Motor neuron (in vitro differentiated cells): Measurements from ENCODE around the gene SRPRB. TPM values are rescaled to one million over a fixed set of nuclear protein-coding genes. Genes with fewer than 3 reads are reported as not detected.
"Not testable (repeated sequence)": the region's sequence is repeated elsewhere in the genome, so short reads cannot be mapped to it uniquely, and the experiment has no call there.

Source experiments
- ATAC-seq, 8 experiments: fragments of 200-7000 bp; cut with Tn5 transposase; replicated peaks in 6 of 8; 2 replicates each; pipeline ENCODE4 v1.8.0; 2021; ENCODE audit warnings: mild to moderate bottlenecking in 8 of 8, moderate library complexity in 8 of 8
- H3K27ac ChIP-seq, 2 donors: fragments of 250-450 bp; sonication (Bioruptor Pico); 2 replicates each; pipeline ENCODE4 v1.9.0; 2021; ENCODE audit warnings: antibody characterized with exemption in 2 of 2, mild to moderate bottlenecking in 2 of 2, moderate library complexity in 1 of 2
- H3K4me1 ChIP-seq, 2 donors: fragments of 250-450 bp; sonication (Bioruptor Pico); replicated peaks in 1 of 2; 2 replicates each; pipeline ENCODE4 v1.6.1; 2021; ENCODE audit warnings: antibody characterized with exemption in 2 of 2, mild to moderate bottlenecking in 2 of 2, moderate library complexity in 1 of 2
- H3K4me3 ChIP-seq, 5 donors: fragments of 250-450 bp; sonication (Bioruptor Pico); 2 replicates each; pipeline ENCODE4 v1.9.0; 2021; ENCODE audit warnings: antibody characterized with exemption in 5 of 5, mild to moderate bottlenecking in 5 of 5, moderate library complexity in 4 of 5
- WGBS, 10 experiments: fragments of 450-650 bp; shearing (Covaris generic); methylation state at CpG; one replicate each; pipeline ENCODE4 v1.0.0; 2022; 5-methylcytosine and 5-hydroxymethylcytosine counted together
- in situ Hi-C, 9 experiments: fragments of 400-800 bp; cut with MboI; loops; one replicate each; pipeline ENCODE4 v1.15.0; 2021; ENCODE audit warnings: low sequenced_read_pairs in 9 of 9, low pct_unique_long_range_greater_than_20kb in 2 of 9; ENCODE audit not compliant: unreplicated experiment in 9 of 9
- total RNA-seq, 8 experiments: library from RNA; unstranded; fragments of 300-600 nt; gene quantifications; 2 replicates each; pipeline versions ENCODE4 v1.2.3 to v1.2.4, GENCODE V29; 2022

The SRPRB gene
- total RNA-seq, 8 experiments from 2014 or later = 39.2 to 150 (median 62.6) TPM

- ATAC-seq = peak in 6 of 8 experiments; percentile 30 to 89 (median 57)
- Histone ChIP-seq H3K4me3 (no peak overlapping the region), H3K4me1 (peaks cover 0 to 5% of the 10 kb centered on the region in 2 donors), H3K27ac (no peak overlapping the region)
- in situ Hi-C loops = no loop called here
- 17 to 90% (median 71%) methylated on average over 1 to 4 of the region's 6 CpGs; no CpG with 5 or more reads in 2 of the 10 experiments for WGBS, 10 experiments
Observed at GRCh38 chr3:133763797-133764683, 41.6 kb upstream of the SRPRB start.

- no peak overlapping the region for H3K27ac ChIP-seq
- in situ Hi-C loops = no loop called here
- H3K4me3 ChIP-seq = no peak overlapping the region
- ATAC-seq = no peak
- peaks cover 0 to 5% of the 10 kb centered on the region in 2 donors for H3K4me1 ChIP-seq
Observed at GRCh38 chr3:133765256-133765655, 40.4 kb upstream of the SRPRB start.

GRCh38 chr3:133767607-133768006, 38.0 kb upstream of the SRPRB start:
- Histone ChIP-seq H3K4me1 (peaks cover 0 to 5% of the 10 kb centered on the region in 2 donors), H3K4me3 (no peak overlapping the region), H3K27ac (no peak overlapping the region)
- no peak for ATAC-seq
- in situ Hi-C loops = no loop called here
- WGBS, 10 experiments = 20 to 100% (median 88%) methylated on average over 1 of the region's 1 CpG; no CpG with 5 or more reads in 3 of the 10 experiments

- Histone ChIP-seq H3K27ac (no peak overlapping the region), H3K4me3 (no peak overlapping the region), H3K4me1 (peaks cover 0 to under 1% of the 10 kb centered on the region in 2 donors)
- WGBS, 10 experiments = 34 to 95% (median 67%) methylated on average over 1 to 3 of the region's 3 CpGs; no CpG with 5 or more reads in 1 of the 10 experiments
- ATAC-seq = no peak
- in situ Hi-C loops = no loop called here
Observed at GRCh38 chr3:133769536-133769935, 36.1 kb upstream of the SRPRB start.

- WGBS, 10 experiments = 58 to 100% (median 80%) methylated on average over 1 to 2 of the region's 3 CpGs; no CpG with 5 or more reads in 5 of the 10 experiments
- Histone ChIP-seq H3K27ac (no peak overlapping the region), H3K4me3 (no peak overlapping the region), H3K4me1 (no peaks in the 10 kb centered on the region)
- in situ Hi-C loops = no loop called here
- ATAC-seq = no peak
Observed at GRCh38 chr3:133773732-133774131, 31.9 kb upstream of the SRPRB start.

- in situ Hi-C loops = no loop called here
- Histone ChIP-seq H3K27ac (no peak overlapping the region), H3K4me1 (no peaks in the 10 kb centered on the region), H3K4me3 (no peak overlapping the region)
- WGBS, 10 experiments = 81 to 100% (median 93%) methylated on average over 1 to 9 of the region's 9 CpGs; no CpG with 5 or more reads in 4 of the 10 experiments
- no peak for ATAC-seq
Observed at GRCh38 chr3:133775309-133775708, 30.3 kb upstream of the SRPRB start.

- no peak for ATAC-seq
- H3K4me1 ChIP-seq = no peaks in the 10 kb centered on the region
- H3K4me3 ChIP-seq = no peak overlapping the region
- no peak overlapping the region for H3K27ac ChIP-seq
- in situ Hi-C loops = no loop called here
- 57 to 100% (median 85%) methylated on average over 2 to 5 of the region's 5 CpGs; no CpG with 5 or more reads in 1 of the 10 experiments for WGBS, 10 experiments
Observed at GRCh38 chr3:133775835-133776234, 29.8 kb upstream of the SRPRB start.

GRCh38 chr3:133776794-133777438, 28.7 kb upstream of the SRPRB start:
- no peaks in the 10 kb centered on the region for H3K4me1 ChIP-seq
- WGBS, 10 experiments = 40 to 100% (median 88%) methylated on average over 2 to 6 of the region's 7 CpGs
- no peak for ATAC-seq
- no peak overlapping the region for H3K27ac ChIP-seq
- in situ Hi-C loops = no loop called here
- H3K4me3 ChIP-seq = no peak overlapping the region

GRCh38 chr3:133777807-133778568, 27.6 kb upstream of the SRPRB start:
- no peaks in the 10 kb centered on the region for H3K4me1 ChIP-seq
- H3K27ac ChIP-seq = no peak overlapping the region
- H3K4me3 ChIP-seq = no peak overlapping the region
- in situ Hi-C loops = no loop called here
- 30 to 83% (median 70%) methylated on average over 1 to 5 of the region's 8 CpGs; no CpG with 5 or more reads in 3 of the 10 experiments for WGBS, 10 experiments
- no peak for ATAC-seq

- 0 to 100% (median 40%) methylated on average over 1 to 4 of the region's 4 CpGs; no CpG with 5 or more reads in 1 of the 10 experiments for WGBS, 10 experiments
- in situ Hi-C loops = no loop called here
- H3K27ac ChIP-seq = no peak overlapping the region
- H3K4me3 ChIP-seq = no peak overlapping the region
- ATAC-seq = no peak
- no peaks in the 10 kb centered on the region for H3K4me1 ChIP-seq
Observed at GRCh38 chr3:133779626-133780203, 25.9 kb upstream of the SRPRB start.

- in situ Hi-C loops, ATAC-seq, H3K4me3 ChIP-seq, H3K4me1 ChIP-seq, H3K27ac ChIP-seq: not testable (repeated sequence)
- 23 to 96% (median 74%) methylated on average over 1 to 6 of the region's 6 CpGs; no CpG with 5 or more reads in 5 of the 10 experiments for WGBS, 10 experiments
Observed at GRCh38 chr3:133780756-133781155, 24.9 kb upstream of the SRPRB start.

- Histone ChIP-seq H3K4me1 (no peaks in the 10 kb centered on the region), H3K4me3 (no peak overlapping the region), H3K27ac (no peak overlapping the region)
- ATAC-seq = no peak
- in situ Hi-C loops = no loop called here
Observed at GRCh38 chr3:133781570-133781969, 24.0 kb upstream of the SRPRB start.

GRCh38 chr3:133782454-133782853, 23.2 kb upstream of the SRPRB start:
- WGBS, 10 experiments = 0 to 100% (median 88%) methylated on average over 1 to 2 of the region's 2 CpGs; no CpG with 5 or more reads in 4 of the 10 experiments
- in situ Hi-C loops = no loop called here
- no peak for ATAC-seq
- H3K27ac ChIP-seq = no peak overlapping the region
- no peak overlapping the region for H3K4me3 ChIP-seq
- H3K4me1 ChIP-seq = no peaks in the 10 kb centered on the region
